GM18873 (cell line): ENCODE data around the gene BNIP5.

Source experiments
- ATAC-seq: cut with Tn5 transposase; IDR thresholded peaks from one replicate; pipeline ENCODE4 v1.9.1; 2021; ENCODE audit warnings: mild to moderate bottlenecking, moderate library complexity, moderate number of reproducible peaks; ENCODE audit not compliant: unreplicated experiment, low FRiP score

Gene BNIP5

DNA sequence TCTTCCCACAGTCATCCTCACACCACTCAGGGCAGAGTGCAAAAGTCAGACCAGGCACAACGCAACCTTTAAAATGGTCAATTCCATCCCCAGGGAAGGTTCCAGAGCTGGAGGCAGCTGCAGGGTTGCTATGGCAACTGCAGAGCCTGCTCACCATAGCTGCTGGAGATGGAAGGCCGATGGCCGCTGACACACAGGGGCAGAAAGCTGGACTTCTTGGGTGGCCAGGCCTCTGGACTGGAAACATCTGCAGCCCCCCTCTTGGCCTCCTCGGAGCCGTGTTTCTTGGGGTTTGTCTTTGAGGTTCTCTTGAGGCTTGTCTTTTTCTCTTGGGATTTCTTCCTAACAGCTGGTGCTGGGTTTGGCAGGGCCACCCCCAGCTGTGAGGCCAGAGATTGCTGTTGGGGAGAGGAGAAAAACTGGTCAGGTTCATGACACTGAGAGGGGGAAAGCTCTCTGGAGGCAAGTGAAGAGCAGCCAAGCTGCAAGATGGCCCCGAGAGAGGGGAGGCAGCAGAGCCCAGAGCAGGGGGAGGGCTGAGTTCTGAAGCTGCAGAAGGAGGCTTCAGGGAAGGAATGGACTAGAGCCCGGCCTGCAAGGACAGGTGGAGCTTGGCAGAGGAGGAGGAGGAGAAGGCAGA, 10.2 kb downstream of the BNIP5 start:
- ATAC-seq = no peak

DNA sequence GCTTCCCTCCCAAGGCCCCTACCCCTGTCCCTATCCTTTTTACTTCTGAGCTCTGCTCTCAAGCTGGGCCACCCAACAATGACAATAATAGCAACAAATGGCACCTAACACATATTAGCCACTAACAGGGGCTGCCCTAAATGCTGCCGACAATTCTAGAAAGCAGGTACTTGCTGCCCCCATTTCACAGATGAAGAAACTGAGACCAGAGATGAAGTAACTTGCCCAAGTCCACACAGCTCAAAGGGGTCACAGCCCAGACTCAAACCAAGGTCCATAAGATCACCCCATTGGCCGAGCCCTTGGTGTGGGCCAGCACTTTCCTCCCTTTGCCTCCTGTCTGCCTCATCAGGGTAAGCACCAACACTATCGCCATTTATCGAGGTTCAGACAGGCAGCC, 12.0 kb downstream of the BNIP5 start:
- ATAC-seq = no peak

DNA sequence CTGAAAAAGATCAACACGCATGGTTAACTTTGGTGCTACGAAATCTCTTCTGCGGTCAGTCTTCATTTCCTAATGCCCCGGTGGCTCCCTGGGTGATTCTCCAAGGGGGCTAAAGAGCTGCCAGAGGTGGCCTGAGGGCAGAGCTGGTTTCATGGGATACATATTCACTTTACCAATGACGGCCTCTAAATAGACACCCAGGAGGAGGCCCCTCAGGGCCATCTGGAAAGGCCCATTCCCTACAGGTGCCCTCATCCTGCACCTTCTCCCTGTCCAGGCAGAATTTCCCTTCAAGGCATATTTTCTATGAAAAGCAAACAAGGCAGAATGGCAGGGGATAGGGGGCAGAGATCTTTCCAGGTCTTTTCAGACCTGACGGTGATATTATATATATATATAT, 12.5 kb downstream of the BNIP5 start:
- ATAC-seq = no peak

DNA sequence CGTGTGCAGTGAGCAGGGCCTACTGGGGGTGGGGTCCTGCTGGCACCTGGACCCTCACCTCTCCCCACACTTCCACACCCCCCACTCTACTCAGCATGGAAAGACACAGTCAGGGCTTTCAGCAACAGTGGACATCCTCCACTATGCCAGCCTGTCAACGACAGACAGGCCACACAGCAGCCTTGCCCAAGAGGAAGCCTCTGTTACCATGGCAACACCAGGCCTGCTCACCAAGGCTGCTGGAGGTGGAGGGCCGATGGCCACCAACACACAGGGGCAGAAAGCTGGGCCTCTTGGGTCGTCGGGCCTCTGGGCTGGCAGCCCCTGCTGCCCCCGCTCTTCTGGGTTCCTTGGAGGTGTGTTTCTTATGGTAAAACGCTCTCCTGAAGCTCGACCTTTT, 13.6 kb downstream of the BNIP5 start:
- no peak for ATAC-seq

DNA sequence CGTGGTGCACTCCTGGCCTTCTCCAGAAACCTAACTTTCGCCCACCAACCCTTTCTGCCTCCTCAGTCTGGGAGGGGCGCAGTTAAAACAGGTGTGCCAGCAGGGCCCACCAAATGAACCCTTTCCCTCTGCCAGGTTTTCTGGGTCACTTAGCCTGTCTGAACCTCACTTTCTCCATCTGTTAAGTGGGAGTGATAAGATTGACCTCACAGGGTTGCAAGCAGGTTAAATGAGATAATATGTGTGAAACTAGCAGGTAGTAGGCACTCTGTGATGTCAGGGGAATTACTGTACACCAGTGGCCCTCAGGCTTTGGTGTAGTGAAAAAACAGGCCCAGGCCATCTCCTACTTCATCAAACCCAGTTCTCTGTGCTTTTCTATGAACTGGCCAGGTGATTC, 14.1 kb downstream of the BNIP5 start:
- ATAC-seq = no peak

DNA sequence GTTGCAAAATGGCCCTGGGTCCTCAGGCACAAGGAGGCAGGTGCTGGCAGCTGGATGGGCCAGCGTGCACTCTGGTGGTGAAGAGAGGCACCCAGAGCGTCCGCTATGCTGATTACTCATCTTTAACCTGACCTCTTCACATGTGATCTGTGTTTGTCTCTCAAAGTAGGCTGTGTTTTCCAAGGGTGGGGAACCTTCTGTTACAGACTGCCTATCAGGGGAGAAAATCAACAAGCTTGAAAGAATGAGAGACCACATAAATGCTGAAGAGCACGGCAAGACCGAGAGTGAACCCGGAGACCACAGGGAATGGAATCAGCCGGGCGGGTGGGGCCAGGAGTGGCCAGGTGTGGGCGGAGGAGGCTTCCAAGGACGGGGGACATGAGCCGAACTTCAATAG, 16.2 kb downstream of the BNIP5 start:
- ATAC-seq = no peak

DNA sequence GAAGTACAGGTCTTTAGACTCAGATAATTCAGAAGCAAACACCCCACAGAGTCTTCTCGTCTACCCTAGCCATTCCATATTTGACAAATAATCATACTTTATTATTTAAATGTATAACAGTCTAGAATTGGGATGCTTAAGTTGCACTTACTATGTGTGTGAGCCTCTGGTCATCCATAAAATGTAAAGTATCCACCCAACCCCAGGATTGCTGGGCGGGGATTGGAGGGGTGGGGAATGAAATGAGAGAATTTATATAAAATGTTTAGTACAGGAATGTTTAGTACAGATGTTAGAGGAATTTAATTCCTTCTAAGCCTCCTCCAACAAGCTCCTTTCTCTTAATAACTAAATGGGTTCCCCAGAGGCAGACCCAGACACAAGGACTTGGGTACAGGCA, 16.9 kb downstream of the BNIP5 start:
- no peak for ATAC-seq

DNA sequence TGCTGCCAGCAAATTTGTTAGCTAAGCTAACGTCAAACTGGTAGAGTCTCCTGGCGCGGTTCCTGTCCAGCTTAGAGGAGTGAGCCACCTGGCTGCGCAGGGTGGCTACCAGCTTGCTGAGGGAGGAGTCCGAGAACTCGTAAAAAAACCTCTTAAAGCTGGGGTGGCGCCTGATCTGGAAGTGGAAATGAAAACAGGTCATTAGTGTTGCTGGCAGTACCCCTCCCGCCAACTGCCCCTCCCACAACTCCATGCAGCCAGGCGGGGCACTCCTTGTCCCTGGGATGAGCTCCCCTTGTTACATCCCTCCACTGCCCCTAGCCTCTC, 17.3 kb downstream of the BNIP5 start:
- ATAC-seq = no peak

DNA sequence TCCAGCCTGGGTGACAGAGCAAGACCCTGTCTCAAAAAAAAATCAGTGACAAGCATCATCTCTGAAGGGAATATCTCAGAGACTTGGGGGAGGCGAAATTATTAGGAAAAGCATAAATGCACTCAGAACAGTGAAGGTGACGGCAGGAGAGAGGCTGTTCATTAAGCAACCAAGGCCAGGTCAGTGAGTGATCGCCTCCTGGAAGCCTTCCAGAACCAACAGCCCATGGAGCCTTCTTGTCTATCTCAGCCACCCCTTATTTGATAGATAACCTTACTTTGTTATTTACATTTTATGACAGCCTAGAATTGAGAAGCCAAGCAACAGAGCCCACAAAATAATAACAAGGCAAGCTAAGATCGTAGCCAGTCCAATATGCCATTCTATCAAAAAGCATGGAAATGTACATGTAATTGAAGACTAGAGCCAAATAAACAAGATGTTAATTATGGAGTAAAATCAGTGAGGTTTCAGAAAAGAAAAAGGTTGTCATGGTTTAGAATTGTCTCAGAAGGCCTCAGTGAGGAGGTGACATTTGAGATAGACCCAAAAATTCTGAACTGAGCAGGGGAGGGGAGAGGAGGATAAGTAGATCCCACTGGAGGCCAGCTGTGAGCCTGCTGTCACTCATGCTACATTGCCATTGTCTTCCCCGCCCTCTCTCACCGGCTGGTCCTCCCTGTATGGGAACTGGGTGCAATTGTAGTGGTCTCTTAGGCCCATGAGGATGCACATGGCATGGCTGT, 17.8 kb downstream of the BNIP5 start:
- no peak for ATAC-seq

DNA sequence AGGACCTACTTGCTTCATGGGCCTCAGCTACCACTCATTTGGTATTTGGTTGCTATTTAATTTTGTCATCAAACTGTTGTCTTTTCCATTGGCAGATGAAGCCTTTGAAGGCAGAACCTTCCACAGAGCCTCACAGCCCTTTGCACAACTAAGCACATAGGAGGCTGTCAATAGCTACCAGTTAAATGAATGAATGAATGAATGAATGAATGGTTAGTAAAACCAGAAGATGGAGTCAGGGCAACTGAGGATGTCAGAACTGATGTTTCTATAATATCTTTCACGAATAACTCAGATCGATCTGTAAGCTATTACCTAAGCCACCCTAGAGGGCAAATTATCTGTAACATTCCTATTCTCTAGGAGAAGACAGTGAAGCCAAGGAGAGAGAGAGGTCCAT, 19.1 kb downstream of the BNIP5 start:
- ATAC-seq = no peak

DNA sequence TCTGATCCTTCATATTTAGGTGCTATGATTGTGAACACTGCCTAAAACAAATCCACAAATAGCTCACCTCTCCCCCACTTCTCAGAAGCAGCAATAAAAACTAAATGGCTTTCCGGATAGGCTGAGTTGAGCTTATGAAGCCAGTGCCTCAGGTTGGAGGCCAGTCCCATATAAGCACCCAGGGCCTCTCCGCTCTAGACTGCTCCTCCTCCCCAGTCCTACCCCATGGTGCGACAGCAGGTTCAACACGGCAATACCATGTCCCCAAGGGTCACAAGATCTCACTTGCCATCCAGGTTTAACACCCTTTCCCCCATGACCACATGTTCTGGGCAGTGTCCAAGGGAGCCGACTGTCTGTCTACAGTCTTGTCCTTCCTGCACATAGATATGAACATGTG, 20.8 kb downstream of the BNIP5 start:
- no peak for ATAC-seq

DNA sequence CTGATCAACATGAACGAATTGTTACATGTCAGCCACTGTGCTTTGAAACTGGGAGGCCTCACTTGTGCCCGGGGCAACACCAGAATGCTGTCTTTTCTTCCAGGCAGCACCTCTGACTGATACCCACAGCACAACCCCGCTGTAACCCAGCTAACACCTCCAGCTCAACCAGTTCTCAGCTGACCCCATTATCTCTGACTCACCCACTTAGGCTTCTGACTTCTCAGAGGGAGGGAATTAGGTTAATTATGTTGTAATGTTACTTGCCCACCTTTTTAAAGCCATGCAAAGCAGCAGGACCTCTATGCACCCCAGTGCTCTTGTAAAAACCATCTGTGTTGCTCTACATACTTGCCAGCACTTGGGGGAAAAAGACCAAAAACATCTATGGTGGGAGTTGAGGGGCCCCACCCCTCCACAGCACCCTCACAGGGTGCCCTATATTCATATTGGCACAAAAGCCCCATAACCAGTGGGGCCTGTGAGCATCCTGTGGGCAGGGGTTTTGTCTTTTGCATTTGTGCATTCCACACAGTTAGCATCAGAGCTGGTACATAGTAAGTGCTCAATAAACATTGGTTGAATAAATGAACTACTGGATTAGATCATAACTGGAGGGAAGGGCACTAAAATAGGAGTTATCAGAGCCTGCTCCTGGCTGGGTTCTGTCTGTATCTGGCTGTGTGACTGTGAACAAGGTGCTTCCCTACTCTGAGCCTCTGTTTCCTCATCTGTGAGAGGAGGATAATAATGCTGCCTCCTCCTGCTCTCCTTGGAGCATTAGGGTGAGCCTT, 22.3 kb downstream of the BNIP5 start:
- ATAC-seq = no peak

DNA sequence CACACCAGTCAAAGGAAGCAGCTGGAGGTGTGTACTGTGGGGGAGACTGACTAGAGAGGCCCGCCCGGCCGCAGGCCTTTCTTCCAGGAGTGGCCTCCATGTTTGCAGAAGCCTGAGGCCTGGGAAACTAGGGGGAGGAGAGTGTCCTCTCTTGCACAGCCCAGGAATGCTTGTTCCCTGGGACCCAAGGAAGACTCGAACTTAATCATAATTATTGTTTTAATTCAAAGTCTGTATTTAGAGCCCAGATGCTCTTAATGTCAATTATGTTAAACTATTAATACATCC, 23.1 kb downstream of the BNIP5 start:
- ATAC-seq = no peak

DNA sequence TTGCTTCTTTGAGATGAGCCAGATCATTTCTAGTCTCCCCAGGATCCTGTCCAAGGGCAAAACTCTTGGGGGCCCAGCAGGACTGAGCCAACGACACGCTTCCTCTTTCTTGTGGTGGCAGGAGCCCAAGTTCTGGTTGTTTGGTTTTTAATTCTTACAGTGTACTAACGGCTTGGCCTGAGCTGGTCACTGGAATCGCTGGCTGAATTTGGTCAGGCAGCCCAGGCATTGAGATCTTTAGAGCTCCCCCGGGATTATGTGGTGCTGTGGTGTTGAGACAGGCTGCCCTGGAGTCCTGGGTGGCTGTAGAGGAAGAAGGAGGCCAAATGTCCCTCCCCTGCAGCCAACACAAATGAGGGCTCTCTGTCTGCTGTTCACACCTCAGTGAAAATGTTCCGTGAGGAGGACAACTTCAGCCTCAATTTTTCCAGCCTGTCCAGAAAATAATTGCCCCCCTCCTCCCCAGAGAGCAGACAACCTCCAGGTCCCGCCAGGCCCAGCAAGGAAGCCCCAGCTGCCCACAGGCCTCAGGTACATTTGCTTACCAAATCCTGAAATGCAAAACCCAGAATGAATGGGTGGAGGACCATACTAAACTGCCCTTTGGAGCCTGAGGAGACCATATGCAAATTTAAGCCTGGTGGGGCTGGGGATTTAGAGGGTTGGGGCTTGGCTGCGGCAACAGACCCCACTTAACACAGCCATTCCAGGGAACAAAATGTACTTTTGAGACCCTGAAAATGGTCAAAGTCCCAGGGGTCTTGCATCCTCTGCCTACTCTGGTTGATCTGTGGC, 23.6 kb downstream of the BNIP5 start:
- no peak for ATAC-seq

DNA sequence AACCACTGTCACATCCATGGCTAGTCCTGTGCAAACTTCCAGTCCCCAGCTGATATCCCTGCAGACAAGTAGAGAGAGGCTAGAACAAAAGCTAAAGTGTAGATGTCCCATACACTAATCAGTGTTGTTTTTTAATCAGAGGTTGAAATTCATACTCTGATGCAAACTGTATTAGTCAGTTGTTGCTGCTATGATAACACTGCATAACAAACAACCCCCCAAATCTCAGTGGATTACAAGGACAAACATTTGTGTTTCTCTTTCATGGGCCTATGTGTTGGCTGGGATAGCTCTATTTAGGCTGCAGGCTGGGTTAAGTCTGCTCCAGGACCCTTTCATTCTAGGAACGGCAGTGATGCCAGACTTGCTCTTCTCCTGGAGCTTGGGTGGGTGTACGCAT, 26.8 kb downstream of the BNIP5 start:
- ATAC-seq = no peak

DNA sequence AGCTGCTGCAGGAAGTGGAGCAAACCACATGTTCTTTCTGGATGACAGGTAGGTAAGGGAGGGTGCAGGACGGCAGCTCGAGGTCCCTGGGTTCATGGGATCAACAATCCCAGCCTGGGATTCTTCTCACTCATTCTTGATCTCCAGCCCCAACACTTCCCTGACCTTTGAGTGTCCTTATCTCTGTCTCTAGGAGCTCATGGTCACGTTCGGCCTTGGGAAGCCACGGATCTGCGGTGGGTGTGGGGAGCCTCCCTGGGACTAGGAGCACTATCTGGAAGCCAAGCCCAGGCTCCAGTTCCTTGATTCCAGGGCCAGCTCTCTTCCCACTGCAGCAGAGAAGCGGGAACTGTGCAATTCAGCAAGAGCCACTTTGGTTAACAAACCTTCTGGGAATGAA, 27.5 kb downstream of the BNIP5 start:
- no peak for ATAC-seq

DNA sequence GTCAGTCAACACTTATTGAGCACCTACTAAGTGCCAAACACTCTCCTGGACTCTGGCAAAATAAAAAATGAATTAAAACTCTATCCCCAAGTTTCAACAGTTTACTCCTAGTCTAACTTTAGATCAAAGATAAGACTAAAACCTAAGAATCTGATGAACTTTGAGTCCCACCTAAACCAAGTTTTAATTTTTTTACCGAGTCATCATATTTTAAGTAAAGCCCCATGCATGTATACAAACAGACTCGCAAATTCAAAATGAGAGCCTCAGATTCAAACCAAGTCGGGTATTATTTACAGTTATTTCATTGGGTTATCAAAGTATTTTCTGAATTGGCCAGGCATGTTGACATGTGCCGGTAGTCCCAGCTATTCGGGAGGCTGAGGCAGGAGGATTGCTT, 28.2 kb downstream of the BNIP5 start:
- no peak for ATAC-seq

DNA sequence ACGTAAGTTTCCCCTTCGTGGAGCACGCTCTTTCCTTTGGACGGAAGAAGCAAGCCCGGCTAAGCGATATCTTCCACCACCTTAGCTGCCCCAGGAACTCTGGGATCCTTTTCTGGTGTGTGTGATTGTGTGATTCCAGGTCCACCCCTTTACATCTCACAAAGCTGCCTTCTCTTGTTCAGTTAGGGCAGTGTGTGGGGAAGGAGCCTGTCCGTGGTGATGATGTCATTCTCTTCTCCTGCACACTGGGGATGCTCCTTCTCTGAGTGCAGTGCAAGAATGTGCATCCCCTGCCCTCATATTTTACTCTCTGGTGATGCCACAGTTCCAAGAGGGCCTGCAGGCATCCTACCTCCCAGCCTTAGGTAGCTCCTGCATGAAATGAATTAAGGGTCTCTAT, 30.3 kb downstream of the BNIP5 start:
- no peak for ATAC-seq

DNA sequence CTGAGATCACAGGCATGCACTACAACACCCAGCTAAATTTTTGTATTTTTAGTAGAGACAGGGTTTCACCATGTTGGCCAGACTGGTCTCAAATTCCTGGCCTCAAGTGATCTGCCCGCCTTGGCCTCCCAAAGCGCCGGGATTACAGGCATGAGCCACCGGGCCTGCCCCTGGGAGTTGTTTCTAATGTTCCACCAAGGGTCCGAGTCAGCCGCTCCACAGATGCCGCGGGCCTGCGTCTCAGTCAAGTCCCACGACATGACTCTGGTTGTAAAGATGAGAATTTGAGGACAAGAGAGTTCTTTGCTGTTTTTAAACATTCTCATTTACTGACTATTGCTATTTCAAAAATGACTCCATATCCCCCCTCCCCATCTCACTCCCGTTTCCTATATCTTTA, 30.8 kb downstream of the BNIP5 start:
- no peak for ATAC-seq

DNA sequence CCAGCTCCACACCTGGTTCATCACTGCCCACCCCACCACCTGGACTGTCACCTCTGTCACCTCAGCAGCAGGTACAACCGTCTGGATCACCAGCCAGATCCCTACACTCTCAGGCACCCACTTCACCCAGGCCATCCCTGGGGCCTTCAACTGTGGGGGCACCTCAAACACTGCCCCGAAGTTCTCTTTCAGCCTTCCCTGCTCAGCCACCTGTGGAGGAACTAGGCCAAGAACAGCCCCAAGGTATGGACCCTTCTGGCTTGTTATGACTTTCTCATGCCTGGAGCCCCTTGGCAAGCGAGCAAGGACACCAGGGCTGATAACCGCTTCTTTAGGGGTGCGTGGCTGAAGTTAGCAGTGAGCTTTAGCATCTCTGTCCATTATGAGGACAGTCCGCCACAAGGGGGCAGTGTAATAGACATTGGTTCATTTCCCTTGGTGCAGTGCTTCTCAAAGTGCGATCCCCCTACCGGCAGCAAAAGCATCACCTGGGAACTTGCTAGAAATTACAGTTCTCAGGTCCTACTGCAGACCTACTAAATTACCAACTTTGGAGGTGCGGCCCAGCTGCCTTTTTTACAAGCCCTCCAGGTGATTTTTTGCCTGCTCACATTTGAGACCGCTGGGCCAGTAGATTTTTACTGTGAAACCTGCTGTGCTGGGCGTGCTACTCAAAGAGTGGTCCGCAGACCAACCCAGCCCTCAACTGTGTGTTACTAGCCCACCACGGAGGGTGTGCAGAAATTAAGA, 34.3 kb downstream of the BNIP5 start:
- peak; percentile 49 for ATAC-seq

DNA sequence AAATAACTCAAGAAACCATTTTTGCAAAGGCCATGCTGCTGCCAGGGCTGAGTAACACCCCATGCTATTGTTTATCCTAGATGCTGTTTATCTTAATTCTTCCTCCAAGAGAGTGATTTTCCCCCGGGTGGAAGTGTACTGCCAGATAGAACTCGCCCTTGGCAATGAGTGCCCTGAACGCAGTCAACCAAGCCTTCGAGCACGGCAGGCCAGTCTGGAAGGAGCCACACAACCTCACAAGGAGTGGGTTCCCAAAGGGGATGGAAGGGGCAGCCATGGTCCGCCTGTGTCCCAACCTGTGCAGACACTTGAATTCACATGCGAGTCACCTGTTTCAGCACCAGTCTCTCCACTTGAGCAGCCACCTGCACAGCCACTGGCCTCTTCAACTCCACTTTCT, 34.9 kb downstream of the BNIP5 start:
- ATAC-seq = no peak
